Neuronal stem cell (in vitro differentiated cells): ENCODE data around the gene PIN4.
A peak's percentile ranks its signal among the peaks of the same experiment; 100 is the strongest.

Experiments
- DNase-seq: peaks from one replicate; pipeline ENCODE4 v3.0.0-alpha.2; 2013; ENCODE audit warnings: low spot score
- H2AFZ ChIP-seq: one replicate; pipeline ENCODE4 v1.6.1; 2013; ENCODE audit warnings: mild to moderate bottlenecking, low read length, inconsistent platforms
- H2AK5ac ChIP-seq: 2 replicates; pipeline ENCODE4 v1.6.1; 2013; ENCODE audit warnings: low read depth, mild to moderate bottlenecking, inconsistent platforms, low read length, moderate library complexity, mixed read lengths
- H2BK120ac ChIP-seq: 2 replicates; pipeline ENCODE4 v1.6.1; 2013; ENCODE audit warnings: low read depth, mild to moderate bottlenecking, inconsistent platforms, low read length, moderate library complexity, mixed read lengths
- H2BK12ac ChIP-seq: one replicate; pipeline ENCODE4 v1.6.1; 2013; ENCODE audit warnings: low read length, inconsistent platforms
- H2BK15ac ChIP-seq: 2 replicates; pipeline ENCODE4 v1.6.1; 2013; ENCODE audit warnings: mild to moderate bottlenecking, low read length, inconsistent platforms, mixed read lengths
- H2BK5ac ChIP-seq: one replicate; pipeline ENCODE4 v1.6.1; 2013; ENCODE audit warnings: inconsistent platforms, mild to moderate bottlenecking, low read length, moderate library complexity
- H3K14ac ChIP-seq: one replicate; pipeline ENCODE4 v1.6.1; 2013; ENCODE audit warnings: low read length, inconsistent platforms
- H3K18ac ChIP-seq: 2 replicates; pipeline ENCODE4 v1.6.1; 2013; ENCODE audit warnings: low read length, inconsistent platforms
- H3K23ac ChIP-seq: 2 replicates; pipeline ENCODE4 v1.6.1; 2013; ENCODE audit warnings: low read depth, mild to moderate bottlenecking, mixed read lengths, low read length, inconsistent platforms; ENCODE audit not compliant: poor library complexity
- H3K27ac ChIP-seq: replicated peaks from 3 replicates; pipeline ENCODE4 v1.5.1; 2013; ENCODE audit warnings: low read length, inconsistent platforms
- H3K27me3 ChIP-seq, 3 experiments: 2 replicates each; pipeline ENCODE4 v1.6.1; 2013; ENCODE audit warnings: low read length in 3 of 3, mild to moderate bottlenecking in 2 of 3, inconsistent platforms in 1 of 3, low read depth in 1 of 3, mixed read lengths in 1 of 3, moderate library complexity in 1 of 3; ENCODE audit not compliant: control insufficient read depth in 3 of 3, insufficient read depth in 3 of 3
- H3K36me3 ChIP-seq, 2 donors: replicated peaks in 1 of 2; 2 replicates each; pipeline ENCODE4 v1.6.1; 2013; ENCODE audit warnings: low read length in 2 of 2; ENCODE audit not compliant: control insufficient read depth in 2 of 2, insufficient read depth in 2 of 2
- H3K4ac ChIP-seq: 2 replicates; pipeline ENCODE4 v1.6.1; 2013; ENCODE audit warnings: inconsistent platforms, mild to moderate bottlenecking, low read length, moderate library complexity
- H3K4me1 ChIP-seq, 2 donors: 1 replicate in 1 of 2; 2 replicates in 1 of 2; pipeline ENCODE4 v1.6.1; 2013; ENCODE audit warnings: low read length in 2 of 2, low read depth in 1 of 2; ENCODE audit not compliant: control insufficient read depth in 2 of 2, insufficient read depth in 1 of 2
- H3K4me2 ChIP-seq: one replicate; pipeline ENCODE4 v1.6.1; 2013; ENCODE audit warnings: mild to moderate bottlenecking, low read length, inconsistent platforms; ENCODE audit not compliant: insufficient read depth, poor library complexity, severe bottlenecking
- H3K4me3 ChIP-seq, 2 donors: 2 replicates each; pipeline ENCODE4 v1.5.1; 2013; ENCODE audit warnings: low read length in 2 of 2, mild to moderate bottlenecking in 2 of 2, inconsistent platforms in 1 of 2, moderate library complexity in 1 of 2
- H3K79me1 ChIP-seq: one replicate; pipeline ENCODE4 v1.6.1; 2013; ENCODE audit warnings: low read depth, mild to moderate bottlenecking, inconsistent platforms, low read length, moderate library complexity
- H3K9ac ChIP-seq: one replicate; pipeline ENCODE4 v1.6.1; 2013; ENCODE audit warnings: mild to moderate bottlenecking, low read depth, low read length, inconsistent platforms; ENCODE audit not compliant: poor library complexity
- H3K9me3 ChIP-seq, 2 donors: replicated peaks in 1 of 2; 2 replicates each; pipeline versions ENCODE3 to v1.6.1; 2013; ENCODE audit warnings: low read length in 2 of 2, mild to moderate bottlenecking in 2 of 2, inconsistent platforms in 1 of 2, low read depth in 1 of 2, mixed read lengths in 1 of 2, moderate library complexity in 1 of 2; ENCODE audit not compliant: control insufficient read depth in 2 of 2, insufficient read depth in 1 of 2
- H4K8ac ChIP-seq: one replicate; pipeline ENCODE4 v1.6.1; 2013; ENCODE audit warnings: low read depth, mild to moderate bottlenecking, inconsistent platforms, low read length, moderate library complexity
- H4K91ac ChIP-seq: one replicate; pipeline ENCODE4 v1.6.1; 2013; ENCODE audit warnings: low read length, low read depth, mild to moderate bottlenecking, inconsistent platforms; ENCODE audit not compliant: poor library complexity
- WGBS, 2 donors: extraction: QIAGEN DNeasy Blood & Tissue Kit; methylation state at CpG; one replicate each; pipeline ENCODE4 v1.1.7; 2013; ENCODE audit warnings: missing lambda C conversion rate in 2 of 2, mixed read lengths in 1 of 2; ENCODE audit not compliant: insufficient read length in 2 of 2, insufficient replicate concordance in 1 of 2; ENCODE audit errors: extremely low coverage in 2 of 2; 5-methylcytosine and 5-hydroxymethylcytosine counted together

The PIN4 gene

DNA sequence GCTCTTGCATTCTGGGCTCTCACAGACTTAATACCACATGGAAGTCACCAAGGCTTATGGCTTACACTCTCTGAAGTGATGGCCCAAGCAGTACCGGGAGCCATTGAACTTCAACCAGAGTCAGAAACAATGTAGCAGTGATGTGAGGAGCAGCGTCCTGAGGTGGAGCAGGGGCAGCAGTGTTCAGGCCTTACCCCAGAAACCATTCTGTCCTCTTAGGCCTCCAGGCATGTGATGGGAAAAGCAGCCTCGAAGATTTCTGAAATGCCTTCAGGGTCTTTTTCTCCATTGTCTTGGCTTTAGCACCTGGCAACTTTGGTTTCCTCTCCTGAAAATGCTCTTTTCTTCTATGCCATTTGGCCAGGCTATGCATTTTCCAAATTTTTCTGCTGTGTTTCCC is 22.8 kb upstream of the PIN4 start:
- H3K18ac ChIP-seq, result no peak overlapping the region
- H3K4ac ChIP-seq, result no peak overlapping the region
- WGBS, 2 donors, result no CpG with 5 or more reads among the region's 3 CpGs
- H2BK120ac ChIP-seq, result no peak overlapping the region
- no peaks in the 10 kb centered on the region for H3K79me1 ChIP-seq
- H3K36me3 ChIP-seq, result peaks cover 0 to 2% of the 10 kb centered on the region in 2 donors
- H2BK12ac ChIP-seq, result no peak overlapping the region
- H2AFZ ChIP-seq, result no peak overlapping the region
- no peak overlapping the region for H3K4me3 ChIP-seq
- no peaks in the 10 kb centered on the region for H3K4me1 ChIP-seq
- no peak overlapping the region for H3K4me2 ChIP-seq
- H3K27ac ChIP-seq, result no peak overlapping the region
- H3K23ac ChIP-seq, result no peak overlapping the region
- H3K27me3 ChIP-seq, result no peaks in the 10 kb centered on the region
- H2AK5ac ChIP-seq, result no peak overlapping the region
- H3K9me3 ChIP-seq, result peaks cover 0 to 13% of the 10 kb centered on the region in 2 donors
- no peak overlapping the region for H3K9ac ChIP-seq
- H2BK5ac ChIP-seq, result no peak overlapping the region
- no peak overlapping the region for H4K91ac ChIP-seq
- H2BK15ac ChIP-seq, result no peak overlapping the region
- no peak overlapping the region for H4K8ac ChIP-seq
- H3K14ac ChIP-seq, result no peak overlapping the region
- DNase-seq, result no peak

DNA sequence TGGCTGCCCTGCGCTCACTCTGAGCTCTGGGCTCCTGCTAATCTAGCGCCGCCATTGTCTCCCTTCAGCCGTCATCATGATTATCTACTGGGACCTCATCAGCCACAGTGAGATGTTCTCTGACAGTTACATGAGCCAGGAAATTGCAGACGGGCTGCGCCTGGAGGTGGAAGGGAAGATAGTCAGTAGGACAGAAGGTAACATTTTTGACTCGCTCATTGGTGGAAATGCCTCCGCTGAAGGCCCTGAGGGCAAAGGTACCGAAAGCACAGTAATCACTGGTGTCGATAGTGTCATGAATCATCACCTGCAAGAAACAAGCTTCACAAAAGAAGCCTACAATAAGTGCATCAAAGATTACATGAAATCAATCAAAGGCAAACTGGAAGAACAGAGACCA is 21.8 kb upstream of the PIN4 start:
- no CpG with 5 or more reads among the region's 10 CpGs for WGBS, 2 donors

DNA sequence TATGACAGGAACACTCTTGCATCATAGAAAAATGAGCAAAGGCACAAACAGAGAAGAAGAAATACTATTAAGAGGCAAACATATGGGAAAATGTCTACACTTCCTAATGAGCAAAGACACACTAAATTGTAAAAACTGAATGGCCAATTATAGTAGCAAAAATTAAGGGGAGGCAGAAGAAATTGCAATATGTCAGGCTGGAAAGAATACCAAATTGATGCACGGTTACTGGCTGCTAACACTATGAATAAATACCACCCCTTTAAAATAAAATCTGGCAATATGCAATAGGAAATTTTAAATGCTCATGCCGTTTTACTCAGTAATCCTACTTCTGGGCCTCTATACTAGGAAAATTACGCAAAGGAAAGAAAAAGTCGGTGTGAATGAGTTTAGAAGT is 16.0 kb upstream of the PIN4 start:
- H2BK5ac ChIP-seq, result no peak overlapping the region
- H2AK5ac ChIP-seq, result no peak overlapping the region
- H3K4ac ChIP-seq, result no peak overlapping the region
- no peaks in the 10 kb centered on the region for H3K4me1 ChIP-seq
- no peak for DNase-seq
- no peak overlapping the region for H2BK120ac ChIP-seq
- no peak overlapping the region for H3K18ac ChIP-seq
- no peak overlapping the region for H3K23ac ChIP-seq
- H3K36me3 ChIP-seq, result no peaks in the 10 kb centered on the region
- H3K4me3 ChIP-seq, result no peak overlapping the region
- H3K27ac ChIP-seq, result no peak overlapping the region
- H3K27me3 ChIP-seq, result no peaks in the 10 kb centered on the region
- H3K9me3 ChIP-seq, result no peaks in the 10 kb centered on the region
- H4K91ac ChIP-seq, result no peak overlapping the region
- no peak overlapping the region for H3K9ac ChIP-seq
- no peak overlapping the region for H4K8ac ChIP-seq
- WGBS, 2 donors, result no CpG with 5 or more reads among the region's 4 CpGs
- H2BK15ac ChIP-seq, result no peak overlapping the region
- no peak overlapping the region for H2AFZ ChIP-seq
- H3K14ac ChIP-seq, result no peak overlapping the region
- H3K79me1 ChIP-seq, result no peaks in the 10 kb centered on the region
- no peak overlapping the region for H2BK12ac ChIP-seq
- H3K4me2 ChIP-seq, result no peak overlapping the region

More for the DNA sequence above, 21.8 kb upstream of the PIN4 start:
- Histone ChIP-seq H2AFZ (no peak overlapping the region), H2AK5ac (no peak overlapping the region), H3K18ac (no peak overlapping the region), H3K9ac (no peak overlapping the region), H3K79me1 (no peaks in the 10 kb centered on the region), H3K23ac (no peak overlapping the region), H4K8ac (no peak overlapping the region), H2BK120ac (no peak overlapping the region), H3K27me3 (no peaks in the 10 kb centered on the region), H3K14ac (no peak overlapping the region), H3K4ac (no peak overlapping the region), H2BK12ac (no peak overlapping the region), H3K4me1 (no peaks in the 10 kb centered on the region), H3K36me3 (no peaks in the 10 kb centered on the region), H4K91ac (no peak overlapping the region), H3K4me3 (no peak overlapping the region), H3K9me3 (peaks cover 0 to 13% of the 10 kb centered on the region in 2 donors), H3K4me2 (no peak overlapping the region), H2BK15ac (no peak overlapping the region), H2BK5ac (no peak overlapping the region), H3K27ac (no peak overlapping the region)
- DNase-seq, result no peak

DNA sequence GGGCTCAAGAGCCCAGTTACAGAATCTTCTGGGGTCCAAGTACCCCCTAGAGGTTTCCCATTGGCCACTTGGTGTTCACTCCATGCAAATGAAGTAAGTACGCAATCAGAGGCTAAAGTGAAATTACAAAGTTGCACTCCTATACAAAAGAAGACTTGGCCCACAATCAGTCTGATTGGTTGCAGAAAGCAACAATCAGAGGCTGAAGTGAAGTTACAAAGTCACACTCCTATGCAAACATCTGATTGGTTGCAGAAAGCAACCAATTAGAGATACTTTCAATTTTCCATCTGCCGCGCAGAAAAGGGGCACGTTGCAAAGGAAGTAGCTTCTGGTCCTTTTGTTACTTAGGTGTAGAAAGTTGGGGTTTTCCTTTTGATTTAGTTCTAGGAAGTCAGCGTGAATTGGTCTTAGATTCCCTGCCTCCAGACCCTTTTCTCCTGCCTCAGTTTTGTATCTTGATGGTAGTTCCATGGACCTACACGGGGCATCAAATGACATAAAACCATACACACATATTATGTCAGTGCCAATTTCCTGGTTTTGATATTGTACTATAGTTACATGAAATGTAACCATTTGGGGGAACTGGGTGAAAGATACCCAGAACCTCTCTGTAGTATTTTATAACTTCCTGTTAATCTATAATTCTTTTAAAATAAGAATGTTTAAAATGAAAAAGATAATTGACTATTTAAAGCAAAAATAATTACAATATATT is 12.4 kb upstream of the PIN4 start:
- no CpG with 5 or more reads among the region's 6 CpGs for WGBS, 2 donors

More for the DNA sequence above, 12.4 kb upstream of the PIN4 start:
- H3K23ac ChIP-seq, result no peak overlapping the region
- no peak overlapping the region for H3K14ac ChIP-seq
- H3K18ac ChIP-seq, result no peak overlapping the region
- no peak overlapping the region for H2BK5ac ChIP-seq
- no peak overlapping the region for H2BK12ac ChIP-seq
- no peak overlapping the region for H2BK15ac ChIP-seq
- no peak overlapping the region for H3K4me3 ChIP-seq
- H3K9me3 ChIP-seq, result no peaks in the 10 kb centered on the region
- H3K27ac ChIP-seq, result no peak overlapping the region
- H2AFZ ChIP-seq, result peak overlapping the region; percentile 45
- H4K91ac ChIP-seq, result no peak overlapping the region
- H3K4ac ChIP-seq, result no peak overlapping the region
- no peak for DNase-seq
- no peaks in the 10 kb centered on the region for H3K4me1 ChIP-seq
- no peaks in the 10 kb centered on the region for H3K36me3 ChIP-seq
- no peak overlapping the region for H4K8ac ChIP-seq
- no peak overlapping the region for H2BK120ac ChIP-seq
- no peaks in the 10 kb centered on the region for H3K27me3 ChIP-seq
- no peak overlapping the region for H2AK5ac ChIP-seq
- H3K9ac ChIP-seq, result no peak overlapping the region
- H3K4me2 ChIP-seq, result no peak overlapping the region
- no peaks in the 10 kb centered on the region for H3K79me1 ChIP-seq
